Progenitor cell of endocrine pancreas (in vitro differentiated cells): ENCODE measurements around the gene BTBD2. TPM values are rescaled to one million over a fixed set of nuclear protein-coding genes. Genes with fewer than 3 reads are reported as not detected.

Experiments
- DNase-seq: peaks from one replicate; pipeline ENCODE4 v3.0.0; 2021; ENCODE audit warnings: low spot score; ENCODE audit not compliant: unreplicated experiment
- H3K27ac Mint-ChIP-seq: 2 replicates; pipeline ENCODE4 v1.8.0; 2021; ENCODE audit warnings: mild to moderate bottlenecking, moderate library complexity, mixed read lengths
- H3K27me3 Mint-ChIP-seq: 2 replicates; pipeline ENCODE4 v1.8.0; 2021; ENCODE audit warnings: mixed read lengths
- H3K36me3 Mint-ChIP-seq: 2 replicates; pipeline ENCODE4 v1.8.0; 2022; ENCODE audit warnings: mixed read lengths; ENCODE audit not compliant: insufficient read depth
- H3K4me1 Mint-ChIP-seq: 2 replicates; pipeline ENCODE4 v1.8.0; 2021; ENCODE audit warnings: low read depth, mixed read lengths
- H3K4me3 Mint-ChIP-seq: 2 replicates; pipeline ENCODE4 v1.8.0; 2021; ENCODE audit warnings: low read depth, mild to moderate bottlenecking, moderate library complexity, mixed read lengths
- H3K9me3 Mint-ChIP-seq: 2 replicates; pipeline ENCODE4 v1.8.0; 2021; ENCODE audit warnings: low read depth, mixed read lengths
- CTCF ChIP-seq: fragments of 200-600 bp; sonication (generic); IDR thresholded peaks from one replicate; pipeline ENCODE4 v1.5.0; 2021; ENCODE audit warnings: antibody characterized with exemption, mild to moderate bottlenecking; ENCODE audit not compliant: unreplicated experiment
- total RNA-seq: library from RNA; stranded (reverse); gene quantifications from 2 replicates; pipeline ENCODE4 v1.2.1, GENCODE V29; 2021

BTBD2 gene
- total RNA-seq, 1 donor from 2014 or later, result 125 TPM

GRCh38 chr19:2012941-2013682, 2.4 kb downstream of the BTBD2 start:
- no peaks in the 10 kb centered on the region for H3K9me3 Mint-ChIP-seq

DNA sequence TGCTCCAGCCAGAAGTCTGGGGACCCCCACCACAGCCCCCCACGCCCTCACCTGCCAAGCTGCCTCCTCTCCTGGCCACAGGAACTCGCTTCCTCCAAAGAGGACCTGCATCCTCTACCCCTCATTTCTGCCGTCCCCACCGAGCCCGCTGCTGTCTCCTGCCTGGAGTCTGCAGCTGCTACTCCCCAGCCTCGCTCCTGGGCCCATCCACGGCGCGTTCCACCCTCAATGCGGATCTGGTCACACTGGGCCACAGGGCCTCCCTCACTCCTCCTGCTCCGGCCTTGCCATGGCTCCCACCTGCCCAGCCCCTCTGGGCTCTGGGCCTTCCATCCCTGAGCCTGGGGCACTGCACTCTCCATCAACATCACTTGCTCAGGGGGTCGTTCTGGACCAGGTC, 4.3 kb downstream of the BTBD2 start:
- Mint-ChIP-seq H3K4me1 (peaks cover 2% of the 10 kb centered on the region), H3K27me3 (no peaks in the 10 kb centered on the region), H3K4me3 (no peak overlapping the region), H3K27ac (peak overlapping the region; percentile 54), H3K36me3 (peaks cover 16% of the 10 kb centered on the region), H3K9me3 (no peaks in the 10 kb centered on the region)
- DNase-seq, result no peak
- no peak for TF ChIP-seq CTCF

More at GRCh38 chr19:2012941-2013682, 2.4 kb downstream of the BTBD2 start:
- DNase-seq, result no peak
- Mint-ChIP-seq H3K27ac (no peak overlapping the region), H3K4me1 (peaks cover 2% of the 10 kb centered on the region), H3K36me3 (peaks cover 16% of the 10 kb centered on the region), H3K4me3 (peak overlapping the region; percentile 53), H3K27me3 (no peaks in the 10 kb centered on the region)
- no peak for TF ChIP-seq CTCF

DNA sequence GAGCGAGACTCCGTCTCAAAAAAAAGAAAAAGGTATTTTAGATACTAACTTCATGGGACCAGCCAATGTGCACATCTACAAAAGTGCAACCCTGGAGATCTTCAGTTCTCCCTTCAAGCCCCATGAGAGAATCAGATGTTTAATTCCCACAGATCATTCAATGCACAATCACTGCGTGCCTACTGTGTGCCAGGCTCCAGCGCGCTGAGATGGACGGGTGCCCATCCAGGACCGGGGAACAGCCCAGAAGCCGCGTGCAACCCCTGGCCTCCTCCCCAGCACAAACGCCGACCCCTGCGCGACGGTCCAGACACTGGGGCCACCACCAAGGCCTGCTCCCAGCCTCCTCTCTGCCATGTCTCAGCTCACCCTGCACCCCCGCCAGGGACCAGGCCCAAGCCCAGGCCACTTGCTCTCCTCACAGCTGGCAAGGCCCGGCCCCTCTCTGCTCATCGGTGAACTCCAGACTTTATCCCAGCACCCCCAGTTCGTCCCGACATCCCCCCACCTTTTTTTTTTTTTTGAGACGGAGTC, 5.3 kb downstream of the BTBD2 start:
- Mint-ChIP-seq H3K4me3 (no peak overlapping the region), H3K36me3 (peaks cover 16% of the 10 kb centered on the region), H3K27me3 (no peaks in the 10 kb centered on the region), H3K4me1 (peaks cover 2% of the 10 kb centered on the region), H3K9me3 (no peaks in the 10 kb centered on the region), H3K27ac (no peak overlapping the region)
- no peak for DNase-seq
- no peak for TF ChIP-seq CTCF

- Mint-ChIP-seq H3K36me3 (peaks cover 10% of the 10 kb centered on the region), H3K27ac (no peak overlapping the region)
These were observed 11.6 kb downstream of the BTBD2 start for GRCh38 chr19:2003874-2004273.

More at GRCh38 chr19:2003874-2004273, 11.6 kb downstream of the BTBD2 start:
- H3K27me3 Mint-ChIP-seq, result no peaks in the 10 kb centered on the region
- TF ChIP-seq CTCF, result no peak
- H3K4me3 Mint-ChIP-seq, result no peak overlapping the region
- H3K9me3 Mint-ChIP-seq, result no peaks in the 10 kb centered on the region
- DNase-seq, result no peak
- H3K4me1 Mint-ChIP-seq, result peaks cover 4% of the 10 kb centered on the region
